HG03520 (cell line): Measurements from ENCODE around the gene KCNT1.

Source experiments
- ATAC-seq: cut with Tn5 transposase; IDR thresholded peaks from one replicate; pipeline ENCODE4 v1.9.1; 2021; ENCODE audit warnings: mild to moderate bottlenecking, moderate library complexity; ENCODE audit not compliant: unreplicated experiment

Gene KCNT1

GRCh38 chr9:135744333-135745070 is 42.5 kb downstream of the KCNT1 start:
- no peak for ATAC-seq

GRCh38 chr9:135745189-135745588 is 43.2 kb downstream of the KCNT1 start:
- ATAC-seq, result no peak

- ATAC-seq, result no peak
These were observed 43.8 kb downstream of the KCNT1 start for GRCh38 chr9:135745686-135746324.

GRCh38 chr9:135746565-135746964 is 44.6 kb downstream of the KCNT1 start:
- ATAC-seq, result no peak

GRCh38 chr9:135747311-135747710 is 45.3 kb downstream of the KCNT1 start:
- ATAC-seq, result no peak

- no peak for ATAC-seq
These were observed 46.7 kb downstream of the KCNT1 start for GRCh38 chr9:135748676-135749075.

GRCh38 chr9:135749171-135750045 is 47.4 kb downstream of the KCNT1 start:
- no peak for ATAC-seq

GRCh38 chr9:135750786-135751185 is 48.8 kb downstream of the KCNT1 start:
- ATAC-seq, result no peak

- no peak for ATAC-seq
These were observed 49.5 kb downstream of the KCNT1 start for GRCh38 chr9:135751501-135751900.

GRCh38 chr9:135752281-135753204 is 50.6 kb downstream of the KCNT1 start:
- no peak for ATAC-seq

GRCh38 chr9:135753391-135754105 is 51.6 kb downstream of the KCNT1 start:
- no peak for ATAC-seq

GRCh38 chr9:135756576-135756975 is 54.6 kb downstream of the KCNT1 start:
- no peak for ATAC-seq

GRCh38 chr9:135757356-135757755 is 55.4 kb downstream of the KCNT1 start:
- no peak for ATAC-seq

- no peak for ATAC-seq
These were observed 56.1 kb downstream of the KCNT1 start for GRCh38 chr9:135758056-135758455.

GRCh38 chr9:135758870-135759269 is 56.9 kb downstream of the KCNT1 start:
- no peak for ATAC-seq

GRCh38 chr9:135759676-135760300 is 57.8 kb downstream of the KCNT1 start:
- ATAC-seq, result no peak

GRCh38 chr9:135760465-135760864 is 58.5 kb downstream of the KCNT1 start:
- ATAC-seq, result no peak

- no peak for ATAC-seq
These were observed 59.3 kb downstream of the KCNT1 start for GRCh38 chr9:135761150-135761844.

- no peak for ATAC-seq
These were observed 59.8 kb downstream of the KCNT1 start for GRCh38 chr9:135761845-135762168.
